IPS-18c (cell line): ENCODE data around the gene JPT2.

Experiments used
- H3K4me3 ChIP-seq: 2 replicates; pipeline ENCODE4 v1.7.0; 2013; ENCODE audit warnings: low read depth, mild to moderate bottlenecking, low read length, moderate library complexity; ENCODE audit not compliant: insufficient read depth
- H3K9me3 ChIP-seq: one replicate; pipeline ENCODE4 v1.6.1; 2013; ENCODE audit warnings: mild to moderate bottlenecking, low read length, moderate library complexity; ENCODE audit not compliant: control insufficient read depth, insufficient read depth

The JPT2 gene

GRCh38 chr16:1645914-1646525 lies 32.1 kb upstream of the JPT2 start:
- Histone ChIP-seq H3K9me3 (no peaks in the 10 kb centered on the region), H3K4me3 (no peak overlapping the region)

DNA sequence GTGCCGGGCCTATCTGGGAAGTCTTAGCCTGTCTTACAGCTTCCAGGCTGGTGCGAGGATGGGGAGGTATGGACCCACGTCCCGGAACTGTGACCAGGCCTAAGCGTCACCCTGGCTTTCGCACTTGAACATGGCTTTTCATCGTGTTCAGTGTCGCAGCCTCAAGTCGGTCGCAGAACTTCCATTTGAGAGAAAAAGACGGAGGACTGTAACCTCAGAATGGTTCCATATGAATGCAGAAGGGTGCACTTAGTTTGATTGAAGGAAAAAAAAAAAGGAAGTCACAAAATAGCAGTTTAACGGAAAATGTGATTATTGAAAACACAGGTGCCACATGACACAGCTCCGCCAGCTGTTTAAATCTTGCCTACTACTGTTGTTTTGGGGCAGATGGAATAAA lies 30.2 kb upstream of the JPT2 start:
- Histone ChIP-seq H3K9me3 (no peaks in the 10 kb centered on the region), H3K4me3 (no peak overlapping the region)

DNA sequence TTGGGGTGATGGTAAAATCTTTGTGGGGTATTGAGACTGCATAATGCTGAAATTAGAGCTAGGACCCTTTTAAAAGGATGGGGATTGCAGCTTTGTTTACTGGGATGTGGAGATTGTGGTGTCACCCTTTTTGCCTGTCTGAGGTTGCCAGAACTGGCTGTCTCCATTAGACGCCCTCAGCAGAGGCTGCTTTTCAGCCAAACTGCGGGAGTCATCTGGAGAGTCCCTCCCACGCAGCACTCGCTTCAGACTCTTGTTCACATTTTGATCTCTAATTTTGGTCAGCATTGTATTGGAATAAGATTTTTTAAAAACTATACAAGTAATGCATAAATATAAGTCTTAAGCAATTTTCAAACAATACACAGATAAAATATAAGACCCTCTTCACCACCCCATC lies 27.9 kb upstream of the JPT2 start:
- Histone ChIP-seq H3K9me3 (no peaks in the 10 kb centered on the region), H3K4me3 (no peak overlapping the region)

GRCh38 chr16:1651094-1651973 lies 26.7 kb upstream of the JPT2 start:
- H3K9me3 ChIP-seq, result no peaks in the 10 kb centered on the region
- no peak overlapping the region for H3K4me3 ChIP-seq

GRCh38 chr16:1651974-1652312 lies 26.1 kb upstream of the JPT2 start:
- Histone ChIP-seq H3K9me3 (no peaks in the 10 kb centered on the region), H3K4me3 (no peak overlapping the region)

DNA sequence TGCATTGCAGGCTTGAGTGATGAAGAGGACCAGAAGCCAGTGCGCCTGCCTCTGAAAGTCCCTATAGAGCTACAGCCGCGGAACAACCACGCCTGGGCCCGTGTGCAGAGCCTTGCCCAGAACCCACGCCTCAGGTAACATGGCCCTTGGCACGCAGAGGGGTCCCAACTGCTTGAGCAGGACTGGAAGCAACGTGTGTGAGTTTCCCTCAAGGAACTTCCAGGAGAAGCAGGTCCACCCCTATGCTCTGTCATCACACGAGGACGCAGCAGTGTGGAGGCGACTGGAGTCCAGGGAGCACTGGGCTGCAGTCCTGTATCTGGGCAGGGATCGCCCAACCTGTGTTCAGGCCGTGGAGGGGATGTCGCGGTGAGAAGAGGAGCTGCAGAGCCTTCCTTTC lies 25.1 kb upstream of the JPT2 start:
- H3K9me3 ChIP-seq, result no peaks in the 10 kb centered on the region
- H3K4me3 ChIP-seq, result no peak overlapping the region

- Histone ChIP-seq H3K4me3 (no peak overlapping the region), H3K9me3 (no peaks in the 10 kb centered on the region)
These were observed 23.4 kb upstream of the JPT2 start for GRCh38 chr16:1654505-1655268.

DNA sequence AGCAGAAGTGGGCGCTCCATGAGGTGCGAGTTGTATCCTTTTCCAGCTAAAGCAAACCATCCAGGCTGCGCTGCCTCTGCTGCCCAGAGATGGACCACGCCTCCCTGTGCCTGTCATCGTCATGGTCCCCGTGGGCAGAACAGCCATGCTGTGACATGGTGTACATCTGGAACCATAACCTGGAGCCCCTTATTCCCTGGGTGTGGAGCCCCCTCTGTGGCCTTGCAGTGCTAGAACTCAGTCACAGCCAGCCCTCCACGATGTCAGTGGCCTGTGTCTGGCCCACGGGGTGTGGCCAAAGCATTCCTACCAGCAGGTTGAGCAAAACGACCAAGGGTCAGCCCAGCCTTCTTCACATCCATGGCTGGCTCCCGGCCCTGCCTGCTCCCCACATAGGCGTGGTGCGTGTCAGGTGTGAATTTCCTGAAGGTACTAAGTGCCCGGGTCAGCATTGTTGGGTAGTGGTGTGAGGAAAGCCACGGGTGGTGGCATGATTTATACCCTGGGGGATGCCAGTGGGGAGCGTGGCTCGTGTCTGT lies 22.7 kb upstream of the JPT2 start:
- Histone ChIP-seq H3K9me3 (no peaks in the 10 kb centered on the region), H3K4me3 (no peak overlapping the region)

DNA sequence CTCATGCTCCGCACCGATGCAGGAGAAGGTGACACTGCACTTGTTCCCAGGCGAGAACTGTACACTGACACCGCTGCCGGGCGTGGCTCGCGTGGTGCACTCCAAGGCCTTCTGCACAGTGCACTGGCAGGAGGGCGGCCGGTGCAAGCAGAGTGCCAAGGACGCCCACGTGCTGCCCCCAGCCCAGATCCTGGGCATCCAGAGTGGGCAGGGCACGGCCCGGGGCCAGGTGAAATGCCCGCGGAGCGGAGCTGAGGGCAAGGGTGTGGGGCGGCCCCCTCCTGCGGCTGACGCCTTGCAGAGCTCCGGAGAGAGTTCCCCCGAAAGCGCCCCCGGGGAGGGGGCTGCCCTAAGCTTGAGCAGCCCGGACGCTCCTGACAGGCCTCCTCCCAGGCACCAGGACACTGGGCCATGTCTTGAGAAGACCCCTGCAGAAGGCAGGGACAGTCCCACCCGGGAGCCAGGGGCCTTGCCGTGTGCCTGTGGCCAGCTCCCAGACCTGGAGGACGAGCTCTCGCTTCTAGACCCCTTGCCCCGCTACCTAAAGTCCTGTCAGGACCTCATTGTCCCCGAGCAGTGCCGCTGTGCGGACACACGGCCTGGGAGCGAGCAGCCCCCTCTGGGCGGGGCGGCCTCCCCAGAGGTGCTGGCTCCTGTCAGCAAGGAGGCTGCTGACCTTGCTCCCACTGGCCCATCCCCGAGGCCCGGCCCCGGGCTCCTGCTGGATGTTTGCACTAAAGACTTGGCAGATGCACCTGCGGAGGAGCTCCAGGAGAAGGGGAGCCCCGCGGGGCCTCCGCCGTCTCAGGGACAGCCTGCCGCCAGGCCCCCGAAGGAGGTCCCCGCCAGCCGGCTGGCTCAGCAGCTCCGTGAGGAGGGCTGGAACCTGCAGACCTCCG lies 21.9 kb upstream of the JPT2 start:
- no peak overlapping the region for H3K4me3 ChIP-seq

DNA sequence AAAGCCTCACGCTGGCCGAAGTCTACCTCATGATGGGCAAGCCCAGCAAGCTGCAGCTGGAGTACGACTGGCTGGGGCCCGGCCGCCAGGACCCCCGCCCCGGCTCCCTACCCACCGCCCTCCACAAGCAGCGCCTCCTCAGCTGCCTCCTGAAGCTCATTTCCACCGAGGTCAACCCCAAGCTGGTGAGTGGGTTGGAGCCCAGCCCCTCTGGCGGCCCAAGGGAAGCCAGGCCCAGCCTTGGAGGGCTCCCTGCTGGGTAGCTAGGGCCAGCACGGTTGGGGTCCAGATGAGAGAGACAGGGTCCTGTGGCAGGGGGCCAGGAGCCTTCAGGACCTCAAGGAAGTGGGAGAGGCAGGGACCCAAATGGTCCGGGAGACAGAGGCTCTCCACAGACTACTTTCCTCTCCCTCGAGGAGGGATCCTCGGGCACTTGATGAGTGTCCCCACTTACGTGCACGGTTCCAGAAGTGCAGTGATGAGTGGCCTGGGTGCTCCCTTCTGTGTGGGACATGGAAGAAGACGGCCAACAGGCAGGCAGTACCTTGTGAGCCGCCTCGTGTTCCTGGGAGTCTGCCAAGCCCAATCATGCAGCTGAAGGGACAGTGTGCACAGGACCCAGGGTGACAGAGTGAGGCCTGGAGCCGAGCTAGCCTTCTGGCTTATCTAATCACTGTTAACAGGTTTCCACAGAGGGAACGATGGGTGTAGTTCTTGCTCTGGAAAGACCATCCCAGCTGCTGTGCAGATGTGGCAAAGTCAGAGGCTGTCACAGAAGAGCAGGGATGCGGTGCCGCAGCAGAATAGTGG lies 21.1 kb upstream of the JPT2 start:
- no peaks in the 10 kb centered on the region for H3K9me3 ChIP-seq
- no peak overlapping the region for H3K4me3 ChIP-seq

More for the DNA sequence above, 21.9 kb upstream of the JPT2 start:
- H3K9me3 ChIP-seq, result no peaks in the 10 kb centered on the region

GRCh38 chr16:1657841-1658240 lies 20.2 kb upstream of the JPT2 start:
- Histone ChIP-seq H3K4me3 (no peak overlapping the region), H3K9me3 (no peaks in the 10 kb centered on the region)

GRCh38 chr16:1659031-1659430 lies 19.0 kb upstream of the JPT2 start:
- Histone ChIP-seq H3K4me3 (no peak overlapping the region), H3K9me3 (no peaks in the 10 kb centered on the region)

GRCh38 chr16:1661826-1662225 lies 16.3 kb upstream of the JPT2 start:
- H3K9me3 ChIP-seq, result no peaks in the 10 kb centered on the region
- H3K4me3 ChIP-seq, result no peak overlapping the region

DNA sequence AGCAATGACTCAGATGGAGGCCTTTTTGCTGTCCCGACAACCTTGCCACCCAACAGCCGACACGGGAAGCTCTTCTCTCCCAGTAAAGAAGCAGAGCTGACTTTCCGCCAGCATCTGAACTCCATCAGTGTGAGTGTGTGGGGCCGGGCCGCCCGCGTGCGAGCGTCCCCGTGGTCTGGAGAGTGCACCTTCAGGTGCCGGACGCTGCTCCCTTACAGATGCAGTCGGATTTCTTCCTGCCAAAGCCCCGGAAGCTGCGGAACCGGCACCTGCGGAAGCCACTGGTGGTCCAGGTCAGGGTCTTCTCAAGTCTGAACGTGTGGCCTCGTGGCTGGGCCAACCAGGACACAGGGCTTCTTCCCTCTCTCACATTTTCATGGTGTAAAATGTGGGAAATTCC lies 15.5 kb upstream of the JPT2 start:
- Histone ChIP-seq H3K9me3 (no peaks in the 10 kb centered on the region), H3K4me3 (no peak overlapping the region)

DNA sequence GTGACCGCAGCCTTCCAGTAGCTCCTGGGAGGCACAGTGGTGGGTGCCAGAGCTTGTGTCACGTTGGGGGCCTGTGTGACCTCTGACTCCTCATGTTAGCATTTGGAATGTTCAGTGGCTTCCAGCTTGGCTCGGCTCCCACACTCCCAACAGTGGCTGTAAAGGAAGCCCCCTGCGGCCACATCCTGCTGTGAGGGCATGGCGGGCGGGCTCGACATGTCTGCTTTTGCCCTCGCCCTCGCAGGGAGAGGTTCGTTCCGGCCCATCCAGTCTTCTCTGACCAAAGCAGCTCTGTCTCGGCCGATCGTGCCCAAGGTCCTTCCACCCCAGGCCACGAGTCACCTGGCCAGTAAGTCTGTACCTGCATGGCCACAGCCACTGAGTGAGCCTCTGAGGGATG lies 12.2 kb upstream of the JPT2 start:
- Histone ChIP-seq H3K9me3 (no peaks in the 10 kb centered on the region), H3K4me3 (no peak overlapping the region)

- H3K4me3 ChIP-seq, result no peak overlapping the region
- no peaks in the 10 kb centered on the region for H3K9me3 ChIP-seq
These were observed 11.8 kb upstream of the JPT2 start for GRCh38 chr16:1666316-1666715.
